ENCODE data around the gene LRFN5. TPM values are rescaled to one million over a fixed set of nuclear protein-coding genes. Genes with fewer than 3 reads are reported as not detected.
A peak's percentile ranks its signal among the peaks of the same experiment; 100 is the strongest.

The LRFN5 gene
- total and polyA plus RNA-seq, 2 experiments from 2014 or later, result 1.9 to 6.8 TPM

DNA sequence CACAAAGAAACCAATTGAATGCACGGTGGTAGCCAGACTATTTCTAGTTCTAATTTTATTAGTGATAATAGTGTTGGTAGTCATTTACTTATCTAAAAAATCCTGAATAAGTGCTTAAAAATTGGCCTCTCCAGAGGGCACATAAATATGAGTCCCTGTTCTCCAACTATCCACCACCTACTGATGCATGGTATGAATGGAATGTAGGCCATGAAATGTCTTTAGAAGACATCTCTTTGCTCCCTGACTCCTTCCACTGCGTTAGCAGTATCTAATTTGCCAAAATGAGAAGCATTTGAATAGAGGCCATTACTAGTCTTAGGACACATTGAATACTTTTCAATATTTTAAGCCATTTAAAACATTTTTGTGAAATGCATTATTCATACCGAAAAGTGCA, 261.7 kb downstream of the LRFN5 start:
- no peak overlapping the region for H3K4me3 ChIP-seq
- no peak overlapping the region for H3K27ac Mint-ChIP-seq
- H2AFZ ChIP-seq, result no peak overlapping the region
- H3K9me2 ChIP-seq (ENCODE audit: insufficient read depth), result no peaks in the 10 kb centered on the region
- H3K27ac ChIP-seq (ENCODE audit: low read depth), result no peak overlapping the region
- H3K4me2 ChIP-seq, result no peak overlapping the region; the same call in 1 of the 2 replicates
- no peaks in the 10 kb centered on the region for H3F3A ChIP-seq (replicated peaks; ENCODE audit: low read depth)
- ATAC-seq (peak; percentile 50; the same call in 2 of the 3 replicates), DNase-seq (ENCODE audit: low spot score) (peak; percentile 13)
- H3K9me3 Mint-ChIP-seq, result peaks cover 14% of the 10 kb centered on the region
- H3K79me2 ChIP-seq (replicated peaks; ENCODE audit: insufficient read depth), result no peaks in the 10 kb centered on the region
- H3K36me3 Mint-ChIP-seq (ENCODE audit: low read depth), result peaks cover 15% of the 10 kb centered on the region; the same call in 2 of the 3 replicates
- TF ChIP-seq, protein P1, sequence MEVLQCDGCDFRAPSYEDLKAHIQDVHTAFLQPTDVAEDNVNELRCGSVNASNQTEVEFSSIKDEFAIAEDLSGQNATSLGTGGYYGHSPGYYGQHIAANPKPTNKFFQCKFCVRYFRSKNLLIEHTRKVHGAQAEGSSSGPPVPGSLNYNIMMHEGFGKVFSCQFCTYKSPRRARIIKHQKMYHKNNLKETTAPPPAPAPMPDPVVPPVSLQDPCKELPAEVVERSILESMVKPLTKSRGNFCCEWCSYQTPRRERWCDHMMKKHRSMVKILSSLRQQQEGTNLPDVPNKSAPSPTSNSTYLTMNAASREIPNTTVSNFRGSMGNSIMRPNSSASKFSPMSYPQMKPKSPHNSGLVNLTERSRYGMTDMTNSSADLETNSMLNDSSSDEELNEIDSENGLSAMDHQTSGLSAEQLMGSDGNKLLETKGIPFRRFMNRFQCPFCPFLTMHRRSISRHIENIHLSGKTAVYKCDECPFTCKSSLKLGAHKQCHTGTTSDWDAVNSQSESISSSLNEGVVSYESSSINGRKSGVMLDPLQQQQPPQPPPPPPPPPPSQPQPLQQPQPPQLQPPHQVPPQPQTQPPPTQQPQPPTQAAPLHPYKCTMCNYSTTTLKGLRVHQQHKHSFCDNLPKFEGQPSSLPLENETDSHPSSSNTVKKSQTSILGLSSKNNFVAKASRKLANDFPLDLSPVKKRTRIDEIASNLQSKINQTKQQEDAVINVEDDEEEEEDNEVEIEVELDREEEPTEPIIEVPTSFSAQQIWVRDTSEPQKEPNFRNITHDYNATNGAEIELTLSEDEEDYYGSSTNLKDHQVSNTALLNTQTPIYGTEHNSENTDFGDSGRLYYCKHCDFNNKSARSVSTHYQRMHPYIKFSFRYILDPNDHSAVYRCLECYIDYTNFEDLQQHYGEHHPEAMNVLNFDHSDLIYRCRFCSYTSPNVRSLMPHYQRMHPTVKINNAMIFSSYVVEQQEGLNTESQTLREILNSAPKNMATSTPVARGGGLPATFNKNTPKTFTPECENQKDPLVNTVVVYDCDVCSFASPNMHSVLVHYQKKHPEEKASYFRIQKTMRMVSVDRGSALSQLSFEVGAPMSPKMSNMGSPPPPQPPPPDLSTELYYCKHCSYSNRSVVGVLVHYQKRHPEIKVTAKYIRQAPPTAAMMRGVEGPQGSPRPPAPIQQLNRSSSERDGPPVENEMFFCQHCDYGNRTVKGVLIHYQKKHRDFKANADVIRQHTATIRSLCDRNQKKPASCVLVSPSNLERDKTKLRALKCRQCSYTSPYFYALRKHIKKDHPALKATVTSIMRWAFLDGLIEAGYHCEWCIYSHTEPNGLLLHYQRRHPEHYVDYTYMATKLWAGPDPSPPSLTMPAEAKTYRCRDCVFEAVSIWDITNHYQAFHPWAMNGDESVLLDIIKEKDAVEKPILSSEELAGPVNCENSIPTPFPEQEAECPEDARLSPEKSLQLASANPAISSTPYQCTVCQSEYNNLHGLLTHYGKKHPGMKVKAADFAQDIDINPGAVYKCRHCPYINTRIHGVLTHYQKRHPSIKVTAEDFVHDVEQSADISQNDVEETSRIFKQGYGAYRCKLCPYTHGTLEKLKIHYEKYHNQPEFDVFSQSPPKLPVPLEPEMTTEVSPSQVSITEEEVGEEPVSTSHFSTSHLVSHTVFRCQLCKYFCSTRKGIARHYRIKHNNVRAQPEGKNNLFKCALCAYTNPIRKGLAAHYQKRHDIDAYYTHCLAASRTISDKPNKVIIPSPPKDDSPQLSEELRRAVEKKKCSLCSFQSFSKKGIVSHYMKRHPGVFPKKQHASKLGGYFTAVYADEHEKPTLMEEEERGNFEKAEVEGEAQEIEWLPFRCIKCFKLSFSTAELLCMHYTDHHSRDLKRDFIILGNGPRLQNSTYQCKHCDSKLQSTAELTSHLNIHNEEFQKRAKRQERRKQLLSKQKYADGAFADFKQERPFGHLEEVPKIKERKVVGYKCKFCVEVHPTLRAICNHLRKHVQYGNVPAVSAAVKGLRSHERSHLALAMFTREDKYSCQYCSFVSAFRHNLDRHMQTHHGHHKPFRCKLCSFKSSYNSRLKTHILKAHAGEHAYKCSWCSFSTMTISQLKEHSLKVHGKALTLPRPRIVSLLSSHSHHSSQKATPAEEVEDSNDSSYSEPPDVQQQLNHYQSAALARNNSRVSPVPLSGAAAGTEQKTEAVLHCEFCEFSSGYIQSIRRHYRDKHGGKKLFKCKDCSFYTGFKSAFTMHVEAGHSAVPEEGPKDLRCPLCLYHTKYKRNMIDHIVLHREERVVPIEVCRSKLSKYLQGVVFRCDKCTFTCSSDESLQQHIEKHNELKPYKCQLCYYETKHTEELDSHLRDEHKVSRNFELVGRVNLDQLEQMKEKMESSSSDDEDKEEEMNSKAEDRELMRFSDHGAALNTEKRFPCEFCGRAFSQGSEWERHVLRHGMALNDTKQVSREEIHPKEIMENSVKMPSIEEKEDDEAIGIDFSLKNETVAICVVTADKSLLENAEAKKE (CRISPR knock-in tag; IDR thresholded peaks at IDR 0.05), result peak; percentile 89
- TF ChIP-seq ZNF331 (CRISPR knock-in tag; IDR thresholded peaks at IDR 0.05; ENCODE audit: low read depth), result no peak
- no peak for TF ChIP-seq NANOG (IDR thresholded peaks at IDR 0.05; ENCODE audit: borderline replicate concordance)
- TF ChIP-seq, protein P2, sequence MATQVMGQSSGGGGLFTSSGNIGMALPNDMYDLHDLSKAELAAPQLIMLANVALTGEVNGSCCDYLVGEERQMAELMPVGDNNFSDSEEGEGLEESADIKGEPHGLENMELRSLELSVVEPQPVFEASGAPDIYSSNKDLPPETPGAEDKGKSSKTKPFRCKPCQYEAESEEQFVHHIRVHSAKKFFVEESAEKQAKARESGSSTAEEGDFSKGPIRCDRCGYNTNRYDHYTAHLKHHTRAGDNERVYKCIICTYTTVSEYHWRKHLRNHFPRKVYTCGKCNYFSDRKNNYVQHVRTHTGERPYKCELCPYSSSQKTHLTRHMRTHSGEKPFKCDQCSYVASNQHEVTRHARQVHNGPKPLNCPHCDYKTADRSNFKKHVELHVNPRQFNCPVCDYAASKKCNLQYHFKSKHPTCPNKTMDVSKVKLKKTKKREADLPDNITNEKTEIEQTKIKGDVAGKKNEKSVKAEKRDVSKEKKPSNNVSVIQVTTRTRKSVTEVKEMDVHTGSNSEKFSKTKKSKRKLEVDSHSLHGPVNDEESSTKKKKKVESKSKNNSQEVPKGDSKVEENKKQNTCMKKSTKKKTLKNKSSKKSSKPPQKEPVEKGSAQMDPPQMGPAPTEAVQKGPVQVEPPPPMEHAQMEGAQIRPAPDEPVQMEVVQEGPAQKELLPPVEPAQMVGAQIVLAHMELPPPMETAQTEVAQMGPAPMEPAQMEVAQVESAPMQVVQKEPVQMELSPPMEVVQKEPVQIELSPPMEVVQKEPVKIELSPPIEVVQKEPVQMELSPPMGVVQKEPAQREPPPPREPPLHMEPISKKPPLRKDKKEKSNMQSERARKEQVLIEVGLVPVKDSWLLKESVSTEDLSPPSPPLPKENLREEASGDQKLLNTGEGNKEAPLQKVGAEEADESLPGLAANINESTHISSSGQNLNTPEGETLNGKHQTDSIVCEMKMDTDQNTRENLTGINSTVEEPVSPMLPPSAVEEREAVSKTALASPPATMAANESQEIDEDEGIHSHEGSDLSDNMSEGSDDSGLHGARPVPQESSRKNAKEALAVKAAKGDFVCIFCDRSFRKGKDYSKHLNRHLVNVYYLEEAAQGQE (IDR thresholded peaks at IDR 0.05; ENCODE audit: unreplicated experiment), result no peak
- H3K4me1 ChIP-seq (ENCODE audit: insufficient read depth), result no peaks in the 10 kb centered on the region
- H4K20me1 ChIP-seq (replicated peaks; ENCODE audit: insufficient read depth), result no peaks in the 10 kb centered on the region
- H3K4me1 Mint-ChIP-seq, result 0 out of 3 replicates have a peak, but pooled peaks cover 2% of the 10 kb centered on the region
- no peaks in the 10 kb centered on the region for H3K27me3 ChIP-seq (ENCODE audit: insufficient read depth)
- no peaks in the 10 kb centered on the region for H3K27me3 Mint-ChIP-seq (ENCODE audit: insufficient read depth, low read depth, poor library complexity)
- no peaks in the 10 kb centered on the region for H3K36me3 ChIP-seq (ENCODE audit: insufficient read depth)
- no peak overlapping the region for H3K4me3 Mint-ChIP-seq

All from GM23338 (cell line).